ENCODE results near the gene NPSR1. TPM values are rescaled to one million over a fixed set of nuclear protein-coding genes. Genes with fewer than 3 reads are reported as not detected.
"Not testable (repeated sequence)": the region's sequence is repeated elsewhere in the genome, so short reads cannot be mapped to it uniquely, and the experiment has no call there.

Gene NPSR1
- total RNA-seq, 1 donor from 2014 or later: not detected

GRCh38 chr7:34875481-34875880 lies 217.5 kb downstream of the NPSR1 start:
- no peak overlapping the region for H3K27ac Mint-ChIP-seq
- H3K9me3 Mint-ChIP-seq: no peaks in the 10 kb centered on the region
- no peaks in the 10 kb centered on the region for H3K27me3 Mint-ChIP-seq
- no peak overlapping the region for H3K4me3 Mint-ChIP-seq
- no peak for TF ChIP-seq CTCF (conservative IDR thresholded peaks at IDR 0.05)
- DNase-seq (ENCODE audit: extremely low spot score, unreplicated experiment): no peak
- H3K36me3 Mint-ChIP-seq: no peaks in the 10 kb centered on the region
- no peaks in the 10 kb centered on the region for H3K4me1 Mint-ChIP-seq (ENCODE audit: unreplicated experiment)

DNA sequence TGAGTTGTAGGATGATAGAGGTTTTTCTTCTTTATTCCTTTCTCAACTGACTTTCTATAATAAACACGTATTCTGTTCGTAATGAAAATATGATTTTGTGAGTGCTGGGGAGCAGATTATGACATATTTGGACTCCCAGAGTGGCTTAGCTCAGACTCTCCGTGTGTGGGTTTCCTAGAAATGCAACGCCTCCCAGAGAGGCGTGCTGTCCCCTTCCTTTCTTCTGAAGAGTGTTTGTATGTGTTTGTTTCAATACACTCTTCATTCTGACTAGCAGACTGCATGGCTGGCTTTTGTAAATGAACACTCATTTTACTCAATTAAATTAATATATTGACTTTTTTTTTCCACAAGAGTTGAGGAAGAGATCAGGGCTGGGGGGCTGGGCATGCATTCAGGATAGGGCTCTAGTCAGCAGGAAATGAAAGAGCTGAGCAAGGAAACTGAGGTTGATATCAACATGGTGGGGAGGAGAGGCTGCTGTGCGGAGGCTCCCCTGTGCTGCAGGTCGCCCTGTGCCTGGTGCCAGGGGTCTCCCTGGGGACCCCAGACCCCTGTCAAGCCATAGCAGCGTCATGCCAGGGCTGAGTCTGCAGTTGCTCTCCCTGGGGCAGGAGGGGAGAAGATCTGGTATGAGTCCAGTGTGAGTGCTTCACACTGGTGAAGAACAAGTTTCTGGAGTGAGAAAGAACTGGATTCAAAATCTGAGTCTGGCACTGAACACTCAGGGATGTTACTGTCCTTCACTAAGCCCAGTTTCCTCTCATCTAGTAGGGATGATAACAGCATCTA lies 221.1 kb downstream of the NPSR1 start:
- not testable (repeated sequence) for H3K27ac Mint-ChIP-seq; H3K4me3 Mint-ChIP-seq; H3K27me3 Mint-ChIP-seq; H3K36me3 Mint-ChIP-seq; DNase-seq (ENCODE audit: extremely low spot score, unreplicated experiment); H3K4me1 Mint-ChIP-seq (ENCODE audit: unreplicated experiment); H3K9me3 Mint-ChIP-seq

GRCh38 chr7:34879871-34880270 lies 221.9 kb downstream of the NPSR1 start:
- Mint-ChIP-seq H3K9me3 (no peaks in the 10 kb centered on the region), H3K4me1 (ENCODE audit: unreplicated experiment) (no peaks in the 10 kb centered on the region), H3K27me3 (no peaks in the 10 kb centered on the region), H3K4me3 (no peak overlapping the region), H3K27ac (no peak overlapping the region), H3K36me3 (no peaks in the 10 kb centered on the region)
- no peak for DNase-seq (ENCODE audit: extremely low spot score, unreplicated experiment)
- no peak for TF ChIP-seq CTCF (conservative IDR thresholded peaks at IDR 0.05)

DNA sequence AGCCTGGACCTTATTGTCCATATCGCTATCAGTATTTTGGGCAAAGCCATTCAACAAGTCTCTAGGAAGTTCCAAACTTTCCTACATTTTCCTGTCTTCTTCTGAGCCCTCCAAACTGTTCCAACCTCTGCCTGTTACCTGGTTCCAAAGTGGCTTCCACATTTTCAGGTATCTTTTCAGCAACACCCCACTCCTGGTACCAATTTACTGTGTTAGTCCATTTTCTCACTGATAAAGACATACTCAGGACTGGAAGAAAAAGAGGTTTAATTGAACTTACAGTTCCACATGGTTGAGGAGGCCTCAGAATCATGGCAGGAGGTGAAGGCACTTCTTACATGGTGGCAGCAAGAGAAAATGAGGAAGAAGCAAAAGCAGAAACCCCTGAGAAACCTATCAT lies 225.8 kb downstream of the NPSR1 start:
- H3K27me3 Mint-ChIP-seq; DNase-seq (ENCODE audit: extremely low spot score, unreplicated experiment); H3K9me3 Mint-ChIP-seq; H3K36me3 Mint-ChIP-seq; H3K4me1 Mint-ChIP-seq (ENCODE audit: unreplicated experiment); H3K4me3 Mint-ChIP-seq; H3K27ac Mint-ChIP-seq: not testable (repeated sequence)

DNA sequence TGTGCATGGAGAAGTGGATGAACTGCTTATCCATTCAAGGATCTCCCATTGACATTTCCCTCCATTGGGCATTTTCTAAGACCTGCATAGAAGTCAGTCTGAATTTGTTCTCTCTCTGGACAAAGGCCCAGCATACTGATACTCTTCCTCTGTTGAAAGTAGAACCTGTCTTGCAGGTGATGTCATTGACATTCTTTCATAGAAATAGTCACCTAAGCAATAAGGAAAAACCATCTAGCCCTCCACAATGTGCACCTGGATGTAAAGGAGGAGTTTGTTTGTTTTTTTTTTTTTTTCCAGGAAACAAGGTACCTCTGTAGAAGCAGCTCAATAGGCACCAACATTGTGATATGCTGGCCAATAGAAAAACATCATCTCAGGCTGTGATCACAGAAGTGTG lies 228.8 kb downstream of the NPSR1 start:
- Mint-ChIP-seq H3K9me3 (no peaks in the 10 kb centered on the region), H3K27me3 (no peaks in the 10 kb centered on the region), H3K4me3 (no peak overlapping the region), H3K27ac (no peak overlapping the region), H3K36me3 (no peaks in the 10 kb centered on the region), H3K4me1 (ENCODE audit: unreplicated experiment) (no peaks in the 10 kb centered on the region)
- TF ChIP-seq CTCF (conservative IDR thresholded peaks at IDR 0.05): no peak
- DNase-seq (ENCODE audit: extremely low spot score, unreplicated experiment): no peak

GRCh38 chr7:34889951-34890350 lies 231.9 kb downstream of the NPSR1 start:
- Mint-ChIP-seq H3K36me3 (no peaks in the 10 kb centered on the region), H3K27me3 (no peaks in the 10 kb centered on the region), H3K4me1 (ENCODE audit: unreplicated experiment) (no peaks in the 10 kb centered on the region), H3K9me3 (peaks cover 6% of the 10 kb centered on the region), H3K27ac (no peak overlapping the region), H3K4me3 (no peak overlapping the region)
- no peak for TF ChIP-seq CTCF (conservative IDR thresholded peaks at IDR 0.05)
- no peak for DNase-seq (ENCODE audit: extremely low spot score, unreplicated experiment)
